ENCODE results near the gene RNF14.

Gene RNF14

DNA sequence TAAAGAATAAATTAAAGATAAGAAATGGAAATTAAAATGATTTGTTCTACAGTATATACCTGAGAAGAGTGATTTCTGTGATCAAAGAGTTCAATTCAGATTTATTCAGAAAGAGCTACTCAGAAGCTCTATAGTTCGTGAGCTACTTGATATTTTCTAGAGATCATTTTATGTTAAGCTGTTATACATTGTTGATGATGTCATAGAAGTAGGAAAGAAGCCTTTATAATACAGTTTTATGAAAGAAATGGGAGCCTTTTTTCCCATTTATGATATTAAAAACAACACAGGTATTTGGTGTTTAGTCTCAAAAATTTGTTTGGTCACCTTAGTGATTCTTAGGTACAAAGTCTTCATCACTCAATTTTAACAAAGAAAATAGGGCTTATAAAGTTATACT lies 20.8 kb downstream of the RNF14 start:
- DNase-seq: no peak

GRCh38 chr5:141992349-141992963 lies 23.6 kb downstream of the RNF14 start:
- no peak for DNase-seq

DNA sequence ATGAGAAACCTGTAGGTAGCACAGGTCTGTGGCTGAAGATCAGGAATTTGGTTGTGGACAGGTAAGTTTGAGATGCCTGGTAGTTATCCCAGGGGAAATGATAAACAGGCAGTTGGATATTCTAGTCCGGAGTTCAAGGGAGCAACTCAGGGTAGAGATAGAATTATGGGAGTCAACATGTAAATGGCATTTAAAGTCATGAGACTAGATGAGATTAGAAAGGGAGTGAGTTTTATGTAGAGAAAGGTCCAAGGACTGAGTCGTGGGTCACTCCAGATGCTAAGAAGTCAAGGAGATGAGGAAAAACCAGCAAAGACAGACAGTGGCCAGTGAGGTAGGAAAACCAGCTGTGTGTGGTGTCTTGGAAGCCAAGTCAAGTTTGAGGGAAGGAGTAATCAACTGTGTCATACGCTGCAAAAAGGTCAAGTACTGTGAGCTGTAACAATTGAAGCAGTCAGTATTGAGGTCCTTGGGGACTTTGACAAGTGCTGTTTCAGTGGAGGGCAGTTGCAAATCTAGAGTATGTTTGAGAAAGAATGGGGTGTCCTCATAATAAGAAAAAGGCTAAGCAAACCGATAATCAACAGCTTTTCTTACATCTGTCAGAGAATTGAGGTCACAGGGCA lies 25.7 kb downstream of the RNF14 start:
- DNase-seq: no peak

- DNase-seq: no peak
Observed at GRCh38 chr5:141995656-141996055, 26.8 kb downstream of the RNF14 start.

GRCh38 chr5:141997358-141997960 lies 28.6 kb downstream of the RNF14 start:
- DNase-seq: no peak

DNA sequence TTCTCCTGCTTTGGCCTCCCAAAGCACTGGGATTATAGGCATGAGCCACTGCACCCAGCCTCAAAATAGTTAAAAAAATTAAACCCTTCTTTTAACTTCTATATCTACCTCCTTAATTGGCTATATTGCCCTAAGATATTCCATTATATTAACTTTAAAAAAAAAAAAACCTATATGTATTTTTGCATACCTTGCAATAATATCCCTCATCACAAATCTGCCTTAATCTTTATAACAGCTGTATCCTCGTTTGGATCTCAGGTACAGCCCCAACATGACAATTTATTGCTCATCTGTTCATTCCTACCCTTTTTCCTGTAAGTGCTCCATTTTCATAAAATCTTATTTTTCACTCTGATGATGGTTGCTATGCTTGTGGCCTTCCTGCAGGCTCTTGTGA lies 31.3 kb downstream of the RNF14 start:
- no peak for DNase-seq

- no peak for DNase-seq
Observed at GRCh38 chr5:142000704-142001484, 32.0 kb downstream of the RNF14 start.

- DNase-seq: no peak
Observed at GRCh38 chr5:142003266-142003800, 34.4 kb downstream of the RNF14 start.

- DNase-seq: no peak
Observed at GRCh38 chr5:142006363-142007236, 37.7 kb downstream of the RNF14 start.

GRCh38 chr5:142007237-142007544 lies 38.3 kb downstream of the RNF14 start:
- no peak for DNase-seq

- no peak for DNase-seq
Observed at GRCh38 chr5:142008813-142009212, 39.9 kb downstream of the RNF14 start.

GRCh38 chr5:142009886-142010285 lies 41.0 kb downstream of the RNF14 start:
- DNase-seq: no peak

DNA sequence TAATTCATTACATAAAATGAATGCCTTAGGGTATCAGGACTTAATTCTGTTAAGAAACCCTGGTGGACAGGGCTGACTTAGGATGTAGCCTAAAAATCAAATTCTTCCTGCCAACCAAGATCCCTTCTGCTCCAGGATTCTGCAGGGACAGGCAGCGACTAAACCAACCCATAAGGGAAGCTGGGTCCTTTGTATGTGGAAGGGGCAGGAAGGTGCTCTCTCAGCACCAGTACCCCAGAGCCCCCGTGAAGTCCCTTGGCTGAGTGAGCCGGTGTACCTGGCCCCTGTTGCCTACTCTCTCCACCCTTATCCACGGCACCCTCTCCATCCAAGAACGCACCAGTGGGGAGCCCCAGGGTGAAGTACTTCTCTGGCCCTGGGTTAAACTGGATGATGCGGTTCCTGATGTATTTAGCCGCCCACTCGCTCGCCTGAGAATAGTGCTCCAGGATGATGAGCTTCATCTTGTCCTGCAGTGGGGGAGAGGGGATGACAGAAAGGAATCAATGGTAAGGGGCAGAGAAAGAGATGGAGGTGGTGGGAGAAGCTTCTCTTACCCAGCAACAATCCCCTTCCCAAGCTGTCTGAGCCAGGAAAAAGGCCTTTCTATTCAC lies 42.8 kb downstream of the RNF14 start:
- DNase-seq: no peak

GRCh38 chr5:142012186-142012785 lies 43.4 kb downstream of the RNF14 start:
- no peak for DNase-seq

GRCh38 chr5:142012792-142013388 lies 44.0 kb downstream of the RNF14 start, which contains the start of gene GNPDA1:
TSS of gene GNPDA1 (minus strand) at chr5:142013027. CDS start at chr5:142012035, 992 bp downstream.
- DNase-seq: no peak

- no peak for DNase-seq
Observed at GRCh38 chr5:142013734-142014521, 45.0 kb downstream of the RNF14 start.

DNA sequence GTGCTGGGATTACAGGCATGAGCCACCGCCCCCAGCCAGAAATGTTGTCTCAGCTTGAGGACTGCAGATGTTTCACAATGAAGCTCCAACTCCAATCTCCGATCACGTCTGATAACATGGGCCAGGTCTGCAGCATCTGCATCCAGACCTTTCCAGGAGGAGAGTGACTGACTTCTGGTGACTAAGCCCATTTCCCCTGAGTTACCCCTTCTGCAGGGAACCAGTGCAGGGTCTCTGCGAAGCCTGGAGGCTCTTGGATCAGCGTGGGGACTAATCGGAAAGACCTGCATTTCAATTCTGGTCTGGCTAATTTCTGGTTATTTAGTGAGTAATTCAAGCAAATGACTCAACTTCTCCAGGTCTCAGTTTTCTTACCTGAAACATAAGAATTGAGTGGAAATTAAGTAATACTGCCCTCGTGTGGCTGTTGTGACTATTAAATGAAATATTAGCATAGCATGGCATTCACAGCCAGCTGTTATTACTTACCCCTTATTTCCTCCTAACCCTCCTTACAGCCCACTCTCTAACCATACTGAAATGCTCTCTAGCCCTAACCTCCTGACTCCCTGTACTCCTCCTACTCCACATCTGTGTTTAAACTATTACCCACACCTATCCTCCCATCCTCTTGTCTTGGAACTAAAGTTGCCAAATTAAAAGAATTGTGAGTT lies 46.1 kb downstream of the RNF14 start:
- DNase-seq: no peak

DNA sequence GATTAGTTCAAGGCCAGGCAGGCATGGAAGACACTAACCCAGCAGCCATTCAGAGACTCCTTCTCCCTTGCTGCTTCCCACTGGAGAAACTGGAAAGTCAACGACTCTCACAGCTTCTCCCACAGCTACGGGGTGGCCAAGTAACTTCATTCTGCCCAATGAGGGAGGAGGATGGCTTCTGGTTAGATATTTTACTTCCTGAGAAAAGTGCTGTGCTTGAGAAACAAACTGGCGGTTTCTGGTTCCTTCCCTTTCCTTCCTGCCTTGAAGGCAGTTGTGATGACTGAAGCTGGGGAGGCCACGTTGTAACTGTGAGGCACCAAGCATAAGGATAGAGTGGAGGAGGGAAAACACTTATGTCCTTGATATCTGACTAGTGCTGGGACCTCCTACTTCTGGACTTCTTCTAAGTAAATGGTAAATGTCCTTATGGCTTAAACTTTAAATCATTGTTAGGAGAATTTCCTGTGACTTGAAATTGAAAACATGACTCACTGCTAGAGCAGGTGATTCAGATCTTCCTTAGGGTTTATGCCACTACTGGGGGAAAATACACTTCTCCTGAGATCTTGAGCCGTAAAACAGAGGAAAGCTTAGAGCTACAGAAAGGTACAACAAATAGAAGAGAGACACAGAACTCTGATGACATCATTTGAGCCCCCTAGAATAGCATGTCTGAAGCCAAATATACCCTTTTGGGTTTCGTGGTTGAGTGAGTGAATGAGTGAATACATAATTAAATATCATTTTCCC lies 47.1 kb downstream of the RNF14 start:
- DNase-seq: no peak

DNA sequence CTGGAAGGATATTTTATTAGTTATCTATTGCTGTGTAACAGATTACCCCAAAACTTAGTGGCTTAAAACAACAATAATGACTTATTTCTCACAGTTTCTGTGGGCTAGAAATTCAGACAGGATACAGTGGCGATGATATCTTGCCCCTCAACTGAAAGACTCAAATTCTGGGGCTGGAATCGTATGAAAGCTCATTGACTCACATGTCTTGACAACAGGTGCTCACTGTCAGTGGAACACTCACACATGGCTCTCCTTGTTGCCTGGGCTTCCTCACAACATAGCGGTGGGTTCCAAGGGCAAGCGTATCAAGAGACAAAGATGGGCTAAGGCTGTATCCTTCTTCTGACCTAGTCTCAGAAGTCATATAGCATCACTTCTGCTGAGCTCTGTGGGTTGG lies 47.7 kb downstream of the RNF14 start:
- DNase-seq: no peak
